ENCODE results near the gene SLC66A1. TPM values are rescaled to one million over a fixed set of nuclear protein-coding genes. Genes with fewer than 3 reads are reported as not detected.

Gene SLC66A1
- total RNA-seq, 1 experiment from 2014 or later: 22.5 TPM

GRCh38 chr1:19306941-19307340 is 5.2 kb upstream of the SLC66A1 start:
- no peak overlapping the region for H2BK120ac ChIP-seq (ENCODE audit: low read depth, low read length, poor library complexity, severe bottlenecking)
- H3K79me2 ChIP-seq (ENCODE audit: insufficient read depth, low read length): no peaks in the 10 kb centered on the region
- no peak overlapping the region for H4K91ac ChIP-seq (ENCODE audit: insufficient read length, low read depth, low read length)
- Mint-ChIP-seq H3K4me1 (peaks cover 7 to 10% of the 10 kb centered on the region in 2 experiments), H3K36me3 (ENCODE audit: insufficient read depth in 1 of 3, low read depth in 3 of 3) (peaks cover 27 to 68% (median 57%) of the 10 kb centered on the region in 3 experiments), H3K9me3 (no peaks in the 10 kb centered on the region), H3K4me3 (no peak overlapping the region), H3K27ac (no peak overlapping the region), H3K27me3 (ENCODE audit: low read depth) (no peaks in the 10 kb centered on the region; the same call in 1 of the 2 replicates)
- no peak for DNase-seq
- H3K9me3 ChIP-seq (ENCODE audit: control insufficient read depth, low read depth, low read length): no peaks in the 10 kb centered on the region
- H2BK5ac ChIP-seq (ENCODE audit: insufficient read length, low read length): no peak overlapping the region
- H3K56ac ChIP-seq (ENCODE audit: insufficient read length, low read depth, low read length): no peak overlapping the region
- no peaks in the 10 kb centered on the region for H4K20me1 ChIP-seq (ENCODE audit: control insufficient read depth, insufficient read depth, insufficient read length)
- no peak overlapping the region for H4K8ac ChIP-seq (replicated peaks; ENCODE audit: insufficient read length, low read depth, low read length)
- H3K79me1 ChIP-seq (ENCODE audit: insufficient read depth, low read depth, low read length, poor library complexity, severe bottlenecking): no peaks in the 10 kb centered on the region
- H2BK20ac ChIP-seq (ENCODE audit: low read depth, low read length, poor library complexity, severe bottlenecking): no peak overlapping the region
- no peak overlapping the region for H2AK5ac ChIP-seq (ENCODE audit: insufficient read length, low read length)
- H3K27me3 ChIP-seq (ENCODE audit: insufficient read depth, low read length): no peaks in the 10 kb centered on the region
- no peak overlapping the region for H3K9ac ChIP-seq (ENCODE audit: extremely low read depth, insufficient read length, low read length)
- no CpG with 5 or more reads among the region's 6 CpGs for WGBS (ENCODE audit: extremely low coverage, insufficient read length, low lambda C conversion rate)
- no peak overlapping the region for H2AFZ ChIP-seq (ENCODE audit: low read length)
- no peak overlapping the region for H2BK15ac ChIP-seq (ENCODE audit: low read depth, low read length)
- H4K5ac ChIP-seq (ENCODE audit: insufficient read length, low read depth, low read length): no peak overlapping the region
- H3K4me1 ChIP-seq (ENCODE audit: insufficient read depth, low read length): no peaks in the 10 kb centered on the region
- no peak overlapping the region for H3K4me2 ChIP-seq (ENCODE audit: insufficient read depth, insufficient read length, low read length)
- H3K14ac ChIP-seq (ENCODE audit: insufficient read depth, low read length): no peak overlapping the region
- H3K23me2 ChIP-seq (ENCODE audit: insufficient read length, low read depth, low read length, poor library complexity, severe bottlenecking): peaks cover 8% of the 10 kb centered on the region
- H3K27ac ChIP-seq (ENCODE audit: insufficient read length, low read depth, low read length): no peak overlapping the region
- H3K23ac ChIP-seq (ENCODE audit: insufficient read length, low read depth, low read length): no peak overlapping the region
- H3K18ac ChIP-seq (ENCODE audit: insufficient read length, low read depth, low read length): no peak overlapping the region
- no peak overlapping the region for H3T11ph ChIP-seq (ENCODE audit: low read length)
- no peak overlapping the region for H3K4ac ChIP-seq (ENCODE audit: low read depth, low read length)
- H2BK12ac ChIP-seq (ENCODE audit: insufficient read length, low read depth, low read length): no peak overlapping the region
- no peak for TF ChIP-seq CTCF (conservative IDR thresholded peaks at IDR 0.05)
